ENCODE data around the gene HLCS. TPM values are rescaled to one million over a fixed set of nuclear protein-coding genes. Genes with fewer than 3 reads are reported as not detected.

HLCS gene
- total and polyA plus RNA-seq, 2 of the 8 experiments (the other 6 are each of a cell fraction or from before 2014, with no cell fraction given): 4.7 to 12.2 TPM

- TF ChIP-seq SIN3A (conservative IDR thresholded peaks at IDR 0.05 in 1 of 2, IDR thresholded peaks at IDR 0.05 in 1 of 2; ENCODE audit: low read depth in 1 of 2, low read length in 2 of 2) (no peak), CHD2 (IDR thresholded peaks at IDR 0.05; ENCODE audit: low read length) (no peak), BRCA1 (IDR thresholded peaks at IDR 0.05; ENCODE audit: low read depth, low read length) (no peak), GABPA (IDR thresholded peaks at IDR 0.05; ENCODE audit: borderline replicate concordance, insufficient read depth, low read length) (no peak), ZNF274 (IDR thresholded peaks at IDR 0.05; ENCODE audit: borderline replicate concordance, extremely low read depth, low read length) (no peak), TAF1 (IDR thresholded peaks at IDR 0.05; ENCODE audit: low read depth, low read length) (no peak)
- TF ChIP-seq, protein P1, sequence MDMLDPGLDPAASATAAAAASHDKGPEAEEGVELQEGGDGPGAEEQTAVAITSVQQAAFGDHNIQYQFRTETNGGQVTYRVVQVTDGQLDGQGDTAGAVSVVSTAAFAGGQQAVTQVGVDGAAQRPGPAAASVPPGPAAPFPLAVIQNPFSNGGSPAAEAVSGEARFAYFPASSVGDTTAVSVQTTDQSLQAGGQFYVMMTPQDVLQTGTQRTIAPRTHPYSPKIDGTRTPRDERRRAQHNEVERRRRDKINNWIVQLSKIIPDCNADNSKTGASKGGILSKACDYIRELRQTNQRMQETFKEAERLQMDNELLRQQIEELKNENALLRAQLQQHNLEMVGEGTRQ (IDR thresholded peaks at IDR 0.05; ENCODE audit: low read length): no peak
These were observed 231.9 kb downstream of the HLCS start (continued) for GRCh38 chr21:36734367-36735200.

Data from H1 (cell line).